Osteocyte (in vitro differentiated cells): Measurements from ENCODE around the gene VGLL4. TPM values are rescaled to one million over a fixed set of nuclear protein-coding genes. Genes with fewer than 3 reads are reported as not detected.
A peak's percentile ranks its signal among the peaks of the same experiment; 100 is the strongest.

ENCODE experiments used
- DNase-seq: peaks from one replicate; pipeline ENCODE4 v3.0.0; 2021; ENCODE audit warnings: mixed read lengths; ENCODE audit not compliant: unreplicated experiment; ENCODE audit errors: extremely low spot score
- H3K27ac Mint-ChIP-seq: one replicate; pipeline ENCODE4 v1.8.0; 2021; ENCODE audit warnings: mild to moderate bottlenecking, mixed read lengths; ENCODE audit not compliant: unreplicated experiment
- H3K27me3 Mint-ChIP-seq: one replicate; pipeline ENCODE4 v1.8.0; 2021; ENCODE audit warnings: mixed read lengths; ENCODE audit not compliant: unreplicated experiment
- H3K36me3 Mint-ChIP-seq: one replicate; pipeline ENCODE4 v1.8.0; 2021; ENCODE audit warnings: mixed read lengths; ENCODE audit not compliant: unreplicated experiment
- H3K4me1 Mint-ChIP-seq: one replicate; pipeline ENCODE4 v1.8.0; 2021; ENCODE audit warnings: mixed read lengths; ENCODE audit not compliant: unreplicated experiment
- H3K4me3 Mint-ChIP-seq: one replicate; pipeline ENCODE4 v1.8.0; 2021; ENCODE audit warnings: mild to moderate bottlenecking, moderate library complexity, mixed read lengths; ENCODE audit not compliant: unreplicated experiment
- H3K9me3 Mint-ChIP-seq: one replicate; pipeline ENCODE4 v1.8.0; 2021; ENCODE audit warnings: mixed read lengths; ENCODE audit not compliant: unreplicated experiment
- CTCF ChIP-seq: fragments of 200-600 bp; sonication (generic); IDR thresholded peaks from 2 replicates; pipeline ENCODE4 v1.5.0; 2021; ENCODE audit warnings: antibody characterized with exemption, mild to moderate bottlenecking, moderate library complexity
- total RNA-seq: library from RNA; stranded (reverse); gene quantifications from 2 replicates; pipeline ENCODE4 v1.2.1, GENCODE V29; 2021

Gene VGLL4
- total RNA-seq, 1 donor from 2014 or later: 139 TPM

- Mint-ChIP-seq H3K9me3 (no peaks in the 10 kb centered on the region), H3K27me3 (no peaks in the 10 kb centered on the region), H3K27ac (no peak overlapping the region), H3K36me3 (no peaks in the 10 kb centered on the region), H3K4me1 (peaks cover 31% of the 10 kb centered on the region), H3K4me3 (no peak overlapping the region)
- DNase-seq: no peak
- peak; percentile 61 for TF ChIP-seq CTCF
These were observed 8.2 kb upstream of the VGLL4 start for GRCh38 chr3:11651900-11652299.

- H3K27me3 Mint-ChIP-seq: no peaks in the 10 kb centered on the region
- H3K4me3 Mint-ChIP-seq: no peak overlapping the region
- H3K27ac Mint-ChIP-seq: peak overlapping the region; percentile 18
- H3K36me3 Mint-ChIP-seq: no peaks in the 10 kb centered on the region
- no peak for TF ChIP-seq CTCF
- DNase-seq: no peak
- no peaks in the 10 kb centered on the region for H3K9me3 Mint-ChIP-seq
- H3K4me1 Mint-ChIP-seq: peaks cover 31% of the 10 kb centered on the region
These were observed 7.8 kb upstream of the VGLL4 start for GRCh38 chr3:11651477-11651876.

- H3K27me3 Mint-ChIP-seq: no peaks in the 10 kb centered on the region
- DNase-seq: no peak
- H3K9me3 Mint-ChIP-seq: no peaks in the 10 kb centered on the region
- TF ChIP-seq CTCF: no peak
- no peak overlapping the region for H3K4me3 Mint-ChIP-seq
- peaks cover 33% of the 10 kb centered on the region for H3K4me1 Mint-ChIP-seq
- H3K27ac Mint-ChIP-seq: no peak overlapping the region
- no peaks in the 10 kb centered on the region for H3K36me3 Mint-ChIP-seq
These were observed 6.7 kb upstream of the VGLL4 start for GRCh38 chr3:11650391-11650790.

GRCh38 chr3:11648735-11649134 is 5.0 kb upstream of the VGLL4 start:
- Mint-ChIP-seq H3K9me3 (no peaks in the 10 kb centered on the region), H3K4me1 (peaks cover 42% of the 10 kb centered on the region), H3K27me3 (no peaks in the 10 kb centered on the region), H3K27ac (no peak overlapping the region), H3K36me3 (no peaks in the 10 kb centered on the region), H3K4me3 (no peak overlapping the region)
- no peak for DNase-seq
- TF ChIP-seq CTCF: no peak

- Mint-ChIP-seq H3K27ac (peak overlapping the region; percentile 100), H3K4me1 (peaks cover 46% of the 10 kb centered on the region), H3K36me3 (peaks cover 23% of the 10 kb centered on the region), H3K27me3 (no peaks in the 10 kb centered on the region), H3K9me3 (no peaks in the 10 kb centered on the region), H3K4me3 (peak overlapping the region; percentile 98)
- no peak for DNase-seq
- TF ChIP-seq CTCF: no peak
These were observed 513 bp downstream of the VGLL4 start for GRCh38 chr3:11643201-11643603.
